Activated naive CD8-positive, alpha-beta T cell treated with anti-CD3 and anti-CD28 coated beads, Interleukin-2, amount 10 ng/mL, durations not matched to agents 7 days and 5 days (primary cell): ENCODE results near the gene STAG1. TPM values are rescaled to one million over a fixed set of nuclear protein-coding genes. Genes with fewer than 3 reads are reported as not detected.
"Not testable (repeated sequence)": the region's sequence is repeated elsewhere in the genome, so short reads cannot be mapped to it uniquely, and the experiment has no call there.

Source experiments
- ATAC-seq: fragments of 150-1000 bp; cut with Tn5 transposase; one replicate; pipeline ENCODE4 v1.10.0; 2021; ENCODE audit warnings: low read depth, moderate library complexity
- POLR2A ChIA-PET: fragments of 350-600 bp; sonication (Branson Sonifier 250); formaldehyde crosslinking; loops from one replicate; lab custom pipeline; 2021; ENCODE audit warnings: antibody characterized with exemption; lab: Charles Lee
- DNase-seq: peaks from one replicate; pipeline ENCODE4 v3.0.0; 2021
- H3K27ac Mint-ChIP-seq: one replicate; pipeline ENCODE4 v1.8.0; 2022; ENCODE audit warnings: mild to moderate bottlenecking, mixed read lengths
- H3K27me3 Mint-ChIP-seq: one replicate; pipeline ENCODE4 v1.8.0; 2022; ENCODE audit warnings: mild to moderate bottlenecking, moderate library complexity, mixed read lengths
- H3K36me3 Mint-ChIP-seq: one replicate; pipeline ENCODE4 v1.8.0; 2021; ENCODE audit warnings: mild to moderate bottlenecking, mixed read lengths
- H3K4me1 Mint-ChIP-seq: one replicate; pipeline ENCODE4 v1.8.0; 2021; ENCODE audit warnings: mixed read lengths
- H3K4me3 Mint-ChIP-seq: one replicate; pipeline ENCODE4 v1.8.0; 2022; ENCODE audit warnings: mild to moderate bottlenecking, moderate library complexity, mixed read lengths
- H3K9me3 Mint-ChIP-seq: one replicate; pipeline ENCODE4 v1.8.0; 2021; ENCODE audit warnings: mixed read lengths
- total RNA-seq, 2 experiments: library from RNA; stranded (reverse); gene quantifications; one replicate each; pipeline ENCODE4 v1.2.3, GENCODE V29; 2021

Gene STAG1
- total RNA-seq, 2 experiments from 2014 or later: 39.4 to 43.7 TPM

GRCh38 chr3:136645915-136646314, 106.3 kb downstream of the STAG1 start:
- no peak overlapping the region for H3K4me3 Mint-ChIP-seq
- peaks cover 3% of the 10 kb centered on the region for H3K9me3 Mint-ChIP-seq
- DNase-seq: no peak
- POLR2A ChIA-PET: no interaction called here
- H3K27me3 Mint-ChIP-seq: no peaks in the 10 kb centered on the region
- H3K27ac Mint-ChIP-seq: no peak overlapping the region
- ATAC-seq: no peak
- H3K4me1 Mint-ChIP-seq: peaks cover 9% of the 10 kb centered on the region
- H3K36me3 Mint-ChIP-seq: peaks cover 20% of the 10 kb centered on the region

GRCh38 chr3:136644212-136644611, 108.0 kb downstream of the STAG1 start:
- peaks cover 9% of the 10 kb centered on the region for H3K4me1 Mint-ChIP-seq
- POLR2A ChIA-PET: interaction anchor here (0.7 kb wide), 1 partner anchor 102 kb away, joined by 3 read pairs; no protein-coding TSS in a partner anchor
- no peak overlapping the region for H3K27ac Mint-ChIP-seq
- DNase-seq (no peak), ATAC-seq (no peak)
- no peak overlapping the region for H3K4me3 Mint-ChIP-seq
- peaks cover 16% of the 10 kb centered on the region for H3K36me3 Mint-ChIP-seq
- peaks cover 3% of the 10 kb centered on the region for H3K9me3 Mint-ChIP-seq
- no peaks in the 10 kb centered on the region for H3K27me3 Mint-ChIP-seq

GRCh38 chr3:136643380-136643779, 108.8 kb downstream of the STAG1 start:
- not testable (repeated sequence) for H3K27me3 Mint-ChIP-seq, H3K27ac Mint-ChIP-seq, DNase-seq, H3K9me3 Mint-ChIP-seq, H3K4me1 Mint-ChIP-seq, ATAC-seq, H3K4me3 Mint-ChIP-seq
- POLR2A ChIA-PET: interaction anchor here (0.7 kb wide), 1 partner anchor 102 kb away, joined by 3 read pairs; no protein-coding TSS in a partner anchor
- peaks cover 13% of the 10 kb centered on the region for H3K36me3 Mint-ChIP-seq

- Mint-ChIP-seq H3K9me3 (peaks cover 3% of the 10 kb centered on the region), H3K27ac (no peak overlapping the region), H3K4me3 (no peak overlapping the region), H3K4me1 (peaks cover 8% of the 10 kb centered on the region), H3K36me3 (peaks cover 13% of the 10 kb centered on the region), H3K27me3 (no peaks in the 10 kb centered on the region)
- no peak for ATAC-seq
- POLR2A ChIA-PET: no interaction called here
- no peak for DNase-seq
Observed at GRCh38 chr3:136642711-136643110, 109.5 kb downstream of the STAG1 start.

- Mint-ChIP-seq H3K4me1 (peaks cover 3% of the 10 kb centered on the region), H3K9me3 (peaks cover 6% of the 10 kb centered on the region), H3K27ac (no peak overlapping the region), H3K27me3 (no peaks in the 10 kb centered on the region), H3K36me3 (peaks cover 12% of the 10 kb centered on the region), H3K4me3 (no peak overlapping the region)
- no peak for DNase-seq
- no peak for ATAC-seq
- POLR2A ChIA-PET: interaction anchor here (0.7 kb wide), 1 partner anchor 306 kb away, joined by 3 read pairs; no protein-coding TSS in a partner anchor
Observed at GRCh38 chr3:136639069-136639468, 113.1 kb downstream of the STAG1 start.

- Mint-ChIP-seq H3K27me3 (no peaks in the 10 kb centered on the region), H3K4me3 (no peak overlapping the region), H3K36me3 (peaks cover 11% of the 10 kb centered on the region), H3K27ac (no peak overlapping the region), H3K4me1 (peaks cover 5% of the 10 kb centered on the region), H3K9me3 (peaks cover 5% of the 10 kb centered on the region)
- POLR2A ChIA-PET: no interaction called here
- DNase-seq (no peak), ATAC-seq (no peak)
Observed at GRCh38 chr3:136637176-136637575, 115.0 kb downstream of the STAG1 start.

GRCh38 chr3:136634821-136635220, 117.4 kb downstream of the STAG1 start:
- DNase-seq (no peak), ATAC-seq (no peak)
- peaks cover 5% of the 10 kb centered on the region for H3K9me3 Mint-ChIP-seq
- H3K36me3 Mint-ChIP-seq: peaks cover 24% of the 10 kb centered on the region
- POLR2A ChIA-PET: no interaction called here
- H3K27ac Mint-ChIP-seq: no peak overlapping the region
- no peaks in the 10 kb centered on the region for H3K27me3 Mint-ChIP-seq
- no peak overlapping the region for H3K4me3 Mint-ChIP-seq
- peaks cover 7% of the 10 kb centered on the region for H3K4me1 Mint-ChIP-seq

- no peak for DNase-seq
- H3K36me3 Mint-ChIP-seq: peaks cover 45% of the 10 kb centered on the region
- H3K27me3 Mint-ChIP-seq: no peaks in the 10 kb centered on the region
- H3K4me1 Mint-ChIP-seq: peaks cover 7% of the 10 kb centered on the region
- peaks cover 17% of the 10 kb centered on the region for H3K9me3 Mint-ChIP-seq
- ATAC-seq: no peak
- H3K4me3 Mint-ChIP-seq: no peak overlapping the region
- POLR2A ChIA-PET: no interaction called here
- no peak overlapping the region for H3K27ac Mint-ChIP-seq
Observed at GRCh38 chr3:136632625-136633081, 119.5 kb downstream of the STAG1 start.

- POLR2A ChIA-PET: no interaction called here
- DNase-seq (no peak), ATAC-seq (no peak)
- Mint-ChIP-seq H3K27me3 (no peaks in the 10 kb centered on the region), H3K36me3 (peaks cover 50% of the 10 kb centered on the region), H3K9me3 (peaks cover 16% of the 10 kb centered on the region), H3K4me1 (peaks cover 8% of the 10 kb centered on the region), H3K27ac (no peak overlapping the region), H3K4me3 (no peak overlapping the region)
Observed at GRCh38 chr3:136631424-136631823, 120.8 kb downstream of the STAG1 start.

- Mint-ChIP-seq H3K4me1 (peaks cover 8% of the 10 kb centered on the region), H3K27ac (no peak overlapping the region), H3K27me3 (no peaks in the 10 kb centered on the region), H3K9me3 (peaks cover 16% of the 10 kb centered on the region), H3K36me3 (peaks cover 50% of the 10 kb centered on the region), H3K4me3 (no peak overlapping the region)
- POLR2A ChIA-PET: no interaction called here
- no peak for DNase-seq
- ATAC-seq: no peak
Observed at GRCh38 chr3:136630915-136631314, 121.3 kb downstream of the STAG1 start.

GRCh38 chr3:136626493-136626892, 125.7 kb downstream of the STAG1 start:
- Mint-ChIP-seq H3K27me3 (no peaks in the 10 kb centered on the region), H3K36me3 (peaks cover 44% of the 10 kb centered on the region), H3K4me1 (peaks cover 3% of the 10 kb centered on the region), H3K27ac (no peak overlapping the region), H3K4me3 (no peak overlapping the region), H3K9me3 (peaks cover 14% of the 10 kb centered on the region)
- DNase-seq (no peak), ATAC-seq (no peak)
- POLR2A ChIA-PET: interaction anchor here (0.5 kb wide), 1 partner anchor 426 kb away, joined by 4 read pairs; no protein-coding TSS in a partner anchor

- Mint-ChIP-seq H3K27ac (no peak overlapping the region), H3K4me1 (peaks cover 3% of the 10 kb centered on the region)
Observed at GRCh38 chr3:136624894-136625815, 127.0 kb downstream of the STAG1 start.

GRCh38 chr3:136624371-136624770, 127.8 kb downstream of the STAG1 start:
- H3K36me3 Mint-ChIP-seq: peaks cover 31% of the 10 kb centered on the region

More at GRCh38 chr3:136624894-136625815, 127.0 kb downstream of the STAG1 start:
- DNase-seq: no peak
- peaks cover 38% of the 10 kb centered on the region for H3K36me3 Mint-ChIP-seq
- H3K27me3 Mint-ChIP-seq: no peaks in the 10 kb centered on the region
- no peak overlapping the region for H3K4me3 Mint-ChIP-seq
- H3K9me3 Mint-ChIP-seq: peaks cover 14% of the 10 kb centered on the region
- POLR2A ChIA-PET: no interaction called here
- ATAC-seq: no peak

GRCh38 chr3:136621628-136622027, 130.6 kb downstream of the STAG1 start:
- POLR2A ChIA-PET: no interaction called here
- H3K4me1 Mint-ChIP-seq: peaks cover 6% of the 10 kb centered on the region
- H3K36me3 Mint-ChIP-seq: peaks cover 22% of the 10 kb centered on the region
- H3K27me3 Mint-ChIP-seq: no peaks in the 10 kb centered on the region
- no peaks in the 10 kb centered on the region for H3K9me3 Mint-ChIP-seq
- ATAC-seq (no peak), DNase-seq (no peak)
- H3K4me3 Mint-ChIP-seq: no peak overlapping the region
- no peak overlapping the region for H3K27ac Mint-ChIP-seq

More at GRCh38 chr3:136624371-136624770, 127.8 kb downstream of the STAG1 start:
- Mint-ChIP-seq H3K9me3 (peaks cover 12% of the 10 kb centered on the region), H3K27me3 (no peaks in the 10 kb centered on the region), H3K4me1 (peaks cover 3% of the 10 kb centered on the region), H3K4me3 (no peak overlapping the region), H3K27ac (no peak overlapping the region)
- ATAC-seq (no peak), DNase-seq (no peak)
- POLR2A ChIA-PET: no interaction called here
